DMS79 (cell line): ENCODE results near the gene SIRT6.
"Not testable (repeated sequence)": the region's sequence is repeated elsewhere in the genome, so short reads cannot be mapped to it uniquely, and the experiment has no call there.

Source experiments
- DNase-seq: peaks from one replicate; lab custom pipeline; 2025; lab: John Stamatoyannopoulos, UW

Gene SIRT6

GRCh38 chr19:4182084-4182810 is at the start of gene SIRT6, which contains the start of gene ANKRD24:
Gene SIRT6 (minus strand): TSS chr19:4182563. CDS start chr19:4182539, 24 bp downstream.
Gene ANKRD24 (plus strand): TSS chr19:4182689. CDS start chr19:4186426, 3,737 bp downstream.
- DNase-seq: peak; percentile 89

GRCh38 chr19:4232139-4232538 is 49.8 kb upstream of the SIRT6 start:
- not testable (repeated sequence) for DNase-seq

GRCh38 chr19:4231521-4231920 is 49.2 kb upstream of the SIRT6 start:
- not testable (repeated sequence) for DNase-seq

GRCh38 chr19:4230237-4230636 is 47.9 kb upstream of the SIRT6 start:
- DNase-seq: not testable (repeated sequence)

GRCh38 chr19:4229179-4229931 is 47.0 kb upstream of the SIRT6 start, which contains the start of gene EBI3:
Gene EBI3 (plus strand): TSS chr19:4229523. CDS start chr19:4229551, 28 bp downstream.
- DNase-seq: no peak

- DNase-seq: no peak
Observed at GRCh38 chr19:4228765-4229178, 46.4 kb upstream of the SIRT6 start.

- no peak for DNase-seq
Observed at GRCh38 chr19:4227771-4228170, 45.4 kb upstream of the SIRT6 start.

GRCh38 chr19:4225885-4226284 is 43.5 kb upstream of the SIRT6 start:
- no peak for DNase-seq

GRCh38 chr19:4224470-4224869 is 42.1 kb upstream of the SIRT6 start:
- no peak for DNase-seq

GRCh38 chr19:4220188-4220587 is 37.8 kb upstream of the SIRT6 start:
- DNase-seq: no peak

- not testable (repeated sequence) for DNase-seq
Observed at GRCh38 chr19:4218523-4218922, 36.2 kb upstream of the SIRT6 start.

GRCh38 chr19:4217429-4218264 is 35.3 kb upstream of the SIRT6 start:
- DNase-seq: no peak

GRCh38 chr19:4216846-4217245 is 34.5 kb upstream of the SIRT6 start:
- no peak for DNase-seq

GRCh38 chr19:4215807-4216206 is 33.4 kb upstream of the SIRT6 start:
- DNase-seq: no peak

- DNase-seq: no peak
Observed at GRCh38 chr19:4213116-4213515, 30.8 kb upstream of the SIRT6 start.

GRCh38 chr19:4210166-4210731 is 27.9 kb upstream of the SIRT6 start:
- DNase-seq: no peak

GRCh38 chr19:4208385-4209094 is 26.2 kb upstream of the SIRT6 start:
- no peak for DNase-seq

GRCh38 chr19:4206818-4207484 is 24.6 kb upstream of the SIRT6 start:
- no peak for DNase-seq

GRCh38 chr19:4201798-4202197 is 19.4 kb upstream of the SIRT6 start:
- no peak for DNase-seq

GRCh38 chr19:4200940-4201542 is 18.7 kb upstream of the SIRT6 start:
- no peak for DNase-seq
